GM03348 (cell line): ENCODE measurements around the gene MAPK8IP3.
"Not testable (repeated sequence)": the region's sequence is repeated elsewhere in the genome, so short reads cannot be mapped to it uniquely, and the experiment has no call there.

Source experiments
- DNase-seq: peaks from one replicate; pipeline ENCODE4 v3.0.0; 2012; ENCODE audit warnings: low spot score

Gene MAPK8IP3

GRCh38 chr16:1709356-1709755 is 3.4 kb downstream of the MAPK8IP3 start:
- no peak for DNase-seq

- DNase-seq, result no peak
Measured at GRCh38 chr16:1710811-1711507, 5.0 kb downstream of the MAPK8IP3 start.

GRCh38 chr16:1712791-1713261 is 6.8 kb downstream of the MAPK8IP3 start:
- DNase-seq, result no peak

- no peak for DNase-seq
Measured at GRCh38 chr16:1713331-1713730, 7.3 kb downstream of the MAPK8IP3 start.

- DNase-seq, result no peak
Measured at GRCh38 chr16:1713933-1714332, 7.9 kb downstream of the MAPK8IP3 start.

- DNase-seq, result no peak
Measured at GRCh38 chr16:1715220-1715619, 9.2 kb downstream of the MAPK8IP3 start.

GRCh38 chr16:1718236-1718635 is 12.2 kb downstream of the MAPK8IP3 start:
- not testable (repeated sequence) for DNase-seq

GRCh38 chr16:1719559-1720229 is 13.7 kb downstream of the MAPK8IP3 start:
- DNase-seq, result not testable (repeated sequence)

GRCh38 chr16:1721372-1721771 is 15.4 kb downstream of the MAPK8IP3 start:
- DNase-seq, result no peak

GRCh38 chr16:1723450-1724147 is 17.6 kb downstream of the MAPK8IP3 start:
- DNase-seq, result peak; percentile 75

GRCh38 chr16:1724491-1724890 is 18.5 kb downstream of the MAPK8IP3 start:
- DNase-seq, result no peak

GRCh38 chr16:1726661-1727502 is 20.9 kb downstream of the MAPK8IP3 start:
- DNase-seq, result no peak

GRCh38 chr16:1727651-1728624 is 21.9 kb downstream of the MAPK8IP3 start:
- DNase-seq, result no peak

- DNase-seq, result no peak
Measured at GRCh38 chr16:1729026-1729425, 23.0 kb downstream of the MAPK8IP3 start.

- DNase-seq, result no peak
Measured at GRCh38 chr16:1729445-1729844, 23.4 kb downstream of the MAPK8IP3 start.

- DNase-seq, result no peak
Measured at GRCh38 chr16:1731073-1731472, 25.1 kb downstream of the MAPK8IP3 start.

GRCh38 chr16:1731603-1732002 is 25.6 kb downstream of the MAPK8IP3 start:
- DNase-seq, result no peak

- DNase-seq, result no peak
Measured at GRCh38 chr16:1732071-1732470, 26.1 kb downstream of the MAPK8IP3 start.

- DNase-seq, result not testable (repeated sequence)
Measured at GRCh38 chr16:1732551-1732987, 26.6 kb downstream of the MAPK8IP3 start.

GRCh38 chr16:1734123-1734522 is 28.1 kb downstream of the MAPK8IP3 start:
- DNase-seq, result no peak

- no peak for DNase-seq
Measured at GRCh38 chr16:1734816-1735215, 28.8 kb downstream of the MAPK8IP3 start.
